Ammon's horn (tissue), 1 donor: Measurements from ENCODE around the gene AOPEP.
A peak's percentile ranks its signal among the peaks of the same experiment; 100 is the strongest.

ENCODE experiments used
- DNase-seq: peaks from one replicate; pipeline ENCODE4 v3.0.0-alpha.2; 2016; ENCODE audit warnings: low spot score

The AOPEP gene

GRCh38 chr9:95097279-95097678, 370.8 kb downstream of the AOPEP start:
- DNase-seq, result no peak

GRCh38 chr9:95098391-95098921, 372.0 kb downstream of the AOPEP start:
- DNase-seq, result no peak

- no peak for DNase-seq
Measured at GRCh38 chr9:95099321-95100070, 373.0 kb downstream of the AOPEP start.

- no peak for DNase-seq
Measured at GRCh38 chr9:95100071-95100627, 373.6 kb downstream of the AOPEP start.

GRCh38 chr9:95101326-95101725, 374.8 kb downstream of the AOPEP start:
- no peak for DNase-seq

- peak; percentile 94 for DNase-seq
Measured at GRCh38 chr9:95102001-95102433, 375.5 kb downstream of the AOPEP start.

GRCh38 chr9:95102572-95102971, 376.1 kb downstream of the AOPEP start:
- DNase-seq, result no peak

- DNase-seq, result no peak
Measured at GRCh38 chr9:95103281-95103771, 376.8 kb downstream of the AOPEP start.

GRCh38 chr9:95103871-95104580, 377.5 kb downstream of the AOPEP start:
- DNase-seq, result no peak

- DNase-seq, result no peak
Measured at GRCh38 chr9:95104581-95104960, 378.1 kb downstream of the AOPEP start.

GRCh38 chr9:95104980-95105379, 378.5 kb downstream of the AOPEP start:
- no peak for DNase-seq

- DNase-seq, result no peak
Measured at GRCh38 chr9:95105519-95106287, 379.2 kb downstream of the AOPEP start.

GRCh38 chr9:95107001-95107749, 380.7 kb downstream of the AOPEP start:
- DNase-seq, result no peak

GRCh38 chr9:95107976-95108375, 381.5 kb downstream of the AOPEP start:
- peak; percentile 59 for DNase-seq

GRCh38 chr9:95108777-95109176, 382.3 kb downstream of the AOPEP start:
- DNase-seq, result no peak

- DNase-seq, result no peak
Measured at GRCh38 chr9:95109456-95109855, 383.0 kb downstream of the AOPEP start.

- DNase-seq, result no peak
Measured at GRCh38 chr9:95110921-95111525, 384.5 kb downstream of the AOPEP start.

GRCh38 chr9:95111716-95112115, 385.2 kb downstream of the AOPEP start:
- no peak for DNase-seq

GRCh38 chr9:95112436-95113280, 386.2 kb downstream of the AOPEP start:
- DNase-seq, result no peak

- DNase-seq, result no peak
Measured at GRCh38 chr9:95115104-95115503, 388.6 kb downstream of the AOPEP start.
